Smooth muscle cell (in vitro differentiated cells): ENCODE data around the gene PIK3CB. TPM values are rescaled to one million over a fixed set of nuclear protein-coding genes. Genes with fewer than 3 reads are reported as not detected.
"Not testable (repeated sequence)": the region's sequence is repeated elsewhere in the genome, so short reads cannot be mapped to it uniquely, and the experiment has no call there.

ENCODE experiments used
- DNase-seq: peaks from one replicate; lab custom pipeline; 2025; ENCODE audit not compliant: unreplicated experiment; lab: John Stamatoyannopoulos, UW
- H2AFZ ChIP-seq: fragments of 200-600 bp; sonication (generic); 2 replicates; pipeline ENCODE4 v1.6.0; 2016; ENCODE audit warnings: antibody characterized with exemption, low read depth, mild to moderate bottlenecking
- H3F3A ChIP-seq: fragments of 200-600 bp; sonication (generic); 2 replicates; pipeline ENCODE4 v1.6.0; 2017; ENCODE audit warnings: antibody characterized with exemption, low read depth
- H3K27ac ChIP-seq: fragments of 200-600 bp; sonication (generic); 2 replicates; pipeline ENCODE4 v1.5.1; 2016; ENCODE audit warnings: low read depth, mild to moderate bottlenecking
- H3K27me3 ChIP-seq: fragments of 200-600 bp; sonication (generic); 2 replicates; pipeline ENCODE4 v1.6.1; 2016; ENCODE audit warnings: low read depth, mild to moderate bottlenecking
- H3K36me3 ChIP-seq: fragments of 200-600 bp; sonication (generic); 2 replicates; pipeline ENCODE4 v1.5.1; 2016; ENCODE audit warnings: low read depth
- H3K4me1 ChIP-seq: fragments of 200-600 bp; sonication (generic); 2 replicates; pipeline ENCODE4 v1.5.1; 2016; ENCODE audit warnings: low read depth
- H3K4me2 ChIP-seq: fragments of 200-600 bp; sonication (generic); 2 replicates; pipeline ENCODE4 v1.6.0; 2016; ENCODE audit warnings: mild to moderate bottlenecking
- H3K4me3 ChIP-seq: fragments of 200-600 bp; sonication (generic); 2 replicates; pipeline ENCODE4 v1.5.1; 2016; ENCODE audit warnings: mild to moderate bottlenecking
- H3K79me2 ChIP-seq: fragments of 200-600 bp; sonication (generic); 2 replicates; pipeline ENCODE4 v1.6.0; 2016; ENCODE audit warnings: low read depth, mild to moderate bottlenecking
- H3K9ac ChIP-seq: fragments of 200-600 bp; sonication (generic); 2 replicates; pipeline ENCODE4 v1.6.0; 2016; ENCODE audit warnings: low read depth
- H3K9me3 ChIP-seq: fragments of 200-600 bp; sonication (generic); replicated peaks from 2 replicates; pipeline ENCODE4 v1.5.1; 2016; ENCODE audit warnings: low read depth
- H4K20me1 ChIP-seq: fragments of 200-600 bp; sonication (generic); 2 replicates; pipeline ENCODE4 v1.6.0; 2016; ENCODE audit warnings: low read depth
- CTCF ChIP-seq: fragments of 200-600 bp; sonication (generic); IDR thresholded peaks from 2 replicates; pipeline ENCODE4 v1.5.1; 2017; ENCODE audit warnings: borderline replicate concordance, mild to moderate bottlenecking, antibody characterized with exemption; ENCODE audit not compliant: insufficient read depth, poor library complexity, severe bottlenecking
- WGBS: methylation state at CpG from one replicate; pipeline ENCODE4 v1.1.7; 2016; ENCODE audit warnings: low lambda C conversion rate; 5-methylcytosine and 5-hydroxymethylcytosine counted together
- polyA plus RNA-seq: library from polyadenylated mRNA; unstranded; fragments of >200 nt; fragmentation: Nextera tagmentation; extraction: Ambion mirVana; gene quantifications from 2 replicates; pipeline ENCODE4 v1.2.1, GENCODE V29; 2016
- total RNA-seq: library from RNA; depleted of rRNA; stranded (reverse); fragments of >200 nt; gene quantifications from 2 replicates; pipeline ENCODE4 v1.2.3, GENCODE V29; 2014

The PIK3CB gene
- total and polyA plus RNA-seq, 2 experiments from 2014 or later: 2.6 to 4.5 TPM

- no peaks in the 10 kb centered on the region for H3F3A ChIP-seq
- no peak overlapping the region for H3K9ac ChIP-seq
- H2AFZ ChIP-seq: no peak overlapping the region
- H3K27me3 ChIP-seq: no peaks in the 10 kb centered on the region
- H3K4me2 ChIP-seq: no peak overlapping the region
- DNase-seq: no peak
- 96% methylated on average over 5 of the region's 5 CpGs for WGBS
- H3K27ac ChIP-seq: no peak overlapping the region
- H3K9me3 ChIP-seq: no peaks in the 10 kb centered on the region
- H4K20me1 ChIP-seq: no peaks in the 10 kb centered on the region
- H3K4me3 ChIP-seq: no peak overlapping the region
- H3K36me3 ChIP-seq: no peaks in the 10 kb centered on the region
- TF ChIP-seq CTCF: no peak
- H3K79me2 ChIP-seq: no peaks in the 10 kb centered on the region
- no peaks in the 10 kb centered on the region for H3K4me1 ChIP-seq
These were observed 38.0 kb downstream of the PIK3CB start for GRCh38 chr3:138796761-138797160.

GRCh38 chr3:138786788-138787271, 47.9 kb downstream of the PIK3CB start:
- Histone ChIP-seq H3K27me3 (no peaks in the 10 kb centered on the region), H3K9ac (no peak overlapping the region), H3K36me3 (no peaks in the 10 kb centered on the region), H4K20me1 (no peaks in the 10 kb centered on the region), H3K4me2 (no peak overlapping the region), H3K27ac (no peak overlapping the region), H3K9me3 (no peaks in the 10 kb centered on the region), H2AFZ (no peak overlapping the region), H3F3A (no peaks in the 10 kb centered on the region), H3K4me1 (no peaks in the 10 kb centered on the region), H3K4me3 (no peak overlapping the region), H3K79me2 (no peaks in the 10 kb centered on the region)
- TF ChIP-seq CTCF: no peak
- no peak for DNase-seq
- 73% methylated on average over 3 of the region's 3 CpGs for WGBS

- no peaks in the 10 kb centered on the region for H3K36me3 ChIP-seq
- no peaks in the 10 kb centered on the region for H3F3A ChIP-seq
- no peaks in the 10 kb centered on the region for H3K27me3 ChIP-seq
- no peak overlapping the region for H3K9ac ChIP-seq
- H2AFZ ChIP-seq: no peak overlapping the region
- no peak for TF ChIP-seq CTCF
- DNase-seq: no peak
- no peak overlapping the region for H3K4me3 ChIP-seq
- H3K9me3 ChIP-seq: no peaks in the 10 kb centered on the region
- no peaks in the 10 kb centered on the region for H3K79me2 ChIP-seq
- H3K4me2 ChIP-seq: no peak overlapping the region
- H3K27ac ChIP-seq: no peak overlapping the region
- H4K20me1 ChIP-seq: no peaks in the 10 kb centered on the region
- no peaks in the 10 kb centered on the region for H3K4me1 ChIP-seq
These were observed 48.8 kb downstream of the PIK3CB start for GRCh38 chr3:138785951-138786350.

DNA sequence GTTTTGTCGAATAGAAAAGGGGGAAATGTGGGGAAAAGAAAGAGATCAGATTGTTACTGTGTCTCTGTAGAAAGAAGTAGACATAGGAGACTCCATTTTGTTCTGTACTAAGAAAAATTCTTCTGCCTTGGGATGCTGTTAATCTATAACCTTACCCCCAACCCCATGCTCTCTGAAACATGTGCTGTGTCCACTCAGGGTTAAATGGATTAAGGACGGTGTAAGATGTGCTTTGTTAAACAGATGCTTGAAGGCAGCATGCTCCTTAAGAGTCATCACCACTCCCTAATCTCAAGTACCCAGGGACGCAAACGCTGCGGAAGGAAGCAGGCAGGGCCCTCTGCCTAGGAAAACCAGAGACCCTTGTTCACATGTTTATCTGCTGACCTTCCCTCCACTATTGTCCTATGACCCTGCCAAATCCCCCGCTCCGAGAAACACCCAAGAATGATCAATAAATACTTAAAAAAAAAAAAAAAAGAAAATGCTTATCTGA, 49.3 kb downstream of the PIK3CB start:
- not testable (repeated sequence) for H3K4me3 ChIP-seq, DNase-seq, H3K4me2 ChIP-seq, H3F3A ChIP-seq, H3K4me1 ChIP-seq, H3K36me3 ChIP-seq, H3K79me2 ChIP-seq, H3K27ac ChIP-seq, H3K9me3 ChIP-seq, H3K27me3 ChIP-seq, H4K20me1 ChIP-seq, H2AFZ ChIP-seq, H3K9ac ChIP-seq
- WGBS: 74% methylated on average over 7 of the region's 7 CpGs
